Spinal cord (tissue), 10 donors: ENCODE results near the gene CCDC92. TPM values are rescaled to one million over a fixed set of nuclear protein-coding genes. Genes with fewer than 3 reads are reported as not detected.

Experiments
- DNase-seq, 6 donors: peaks; one replicate each; pipeline versions ENCODE4 v3.0.0 to v3.0.0-alpha.2; 2013 to 2015; ENCODE audit warnings: low spot score in 6 of 6, low read depth in 4 of 6
- H3K27ac ChIP-seq: one replicate; pipeline ENCODE4 v1.5.1; 2013; ENCODE audit warnings: low read depth, low read length, control low read depth
- H3K27me3 ChIP-seq: one replicate; pipeline ENCODE4 v1.6.1; 2013; ENCODE audit warnings: low read length; ENCODE audit not compliant: control insufficient read depth, insufficient read depth
- H3K36me3 ChIP-seq: one replicate; pipeline ENCODE4 v1.6.1; 2013; ENCODE audit warnings: low read length; ENCODE audit not compliant: control insufficient read depth, insufficient read depth
- H3K4me1 ChIP-seq: one replicate; pipeline ENCODE4 v1.6.1; 2013; ENCODE audit warnings: low read length; ENCODE audit not compliant: control insufficient read depth, insufficient read depth
- H3K4me3 ChIP-seq: one replicate; pipeline ENCODE4 v1.5.1; 2013; ENCODE audit warnings: low read depth, low read length, control low read depth
- H3K9me3 ChIP-seq: one replicate; pipeline ENCODE4 v1.6.1; 2013; ENCODE audit warnings: low read length; ENCODE audit not compliant: control insufficient read depth, insufficient read depth
- WGBS: methylation state at CpG from one replicate; pipeline ENCODE4 v1.1.5; 2013; ENCODE audit warnings: missing lambda C conversion rate; ENCODE audit not compliant: insufficient coverage; 5-methylcytosine and 5-hydroxymethylcytosine counted together
- polyA plus RNA-seq, 2 donors: library from polyadenylated mRNA; unstranded; fragments of 120-200 nt; gene quantifications; one replicate each; pipeline ENCODE4 v1.2.1, GENCODE V29; 2013; ENCODE audit not compliant: insufficient read length in 2 of 2
- total RNA-seq, 2 donors: library from RNA; depleted of rRNA in 1 of 2; stranded (reverse); fragments of 120-200 nt in 1 of 2; fragments of >200 nt in 1 of 2; gene quantifications; one replicate each; pipeline versions ENCODE4 v1.2.3 to v1.2.4, GENCODE V29; 2013 to 2014
- donor health status: healthy.

The CCDC92 gene
- total and polyA plus RNA-seq, 4 donors: 21.7 to 109 (median 65.5) TPM

DNA sequence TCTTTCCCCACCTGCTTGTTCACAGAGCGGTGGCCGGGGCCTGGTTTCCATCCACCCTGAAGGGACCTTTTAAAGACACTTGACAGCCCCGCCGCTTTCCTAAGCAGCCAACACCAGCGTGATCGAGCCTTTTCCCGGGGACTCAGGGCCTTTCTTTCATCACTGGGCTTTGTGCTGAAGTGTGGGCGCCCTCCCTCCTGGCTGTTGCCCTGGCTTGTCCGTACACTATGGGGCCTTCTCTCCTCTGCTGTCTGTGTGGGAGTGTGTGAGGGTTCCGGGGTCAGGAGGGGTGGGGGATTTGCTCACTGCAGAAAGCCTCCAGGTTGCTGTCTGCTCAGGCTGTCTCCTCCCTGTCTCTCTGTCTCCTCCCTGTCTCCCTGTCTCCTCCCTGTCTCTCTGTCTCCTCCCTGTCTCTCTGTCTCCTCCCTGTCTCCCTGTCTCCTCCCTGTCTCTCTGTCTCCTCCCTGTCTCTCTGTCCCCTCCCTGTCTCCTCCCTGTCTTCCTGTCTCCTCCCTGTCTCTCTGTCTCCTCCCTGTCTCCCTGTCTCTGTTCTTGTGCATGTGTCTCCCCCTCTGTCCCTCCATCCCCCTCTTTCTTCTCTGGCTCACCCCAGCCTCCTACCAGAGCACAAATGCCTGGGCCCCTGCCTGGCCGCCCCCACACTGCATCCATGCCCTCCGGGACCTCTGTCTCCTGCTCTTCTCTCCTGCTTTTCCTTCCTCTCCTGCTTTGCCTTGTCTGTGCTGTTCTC, 64.7 kb downstream of the CCDC92 start:
- Histone ChIP-seq H3K36me3 (no peaks in the 10 kb centered on the region), H3K27ac (no peak overlapping the region), H3K27me3 (no peaks in the 10 kb centered on the region), H3K9me3 (no peaks in the 10 kb centered on the region), H3K4me1 (peaks cover 16% of the 10 kb centered on the region), H3K4me3 (no peak overlapping the region)
- DNase-seq: no peak
- 32% methylated on average over 9 of the region's 12 CpGs for WGBS

DNA sequence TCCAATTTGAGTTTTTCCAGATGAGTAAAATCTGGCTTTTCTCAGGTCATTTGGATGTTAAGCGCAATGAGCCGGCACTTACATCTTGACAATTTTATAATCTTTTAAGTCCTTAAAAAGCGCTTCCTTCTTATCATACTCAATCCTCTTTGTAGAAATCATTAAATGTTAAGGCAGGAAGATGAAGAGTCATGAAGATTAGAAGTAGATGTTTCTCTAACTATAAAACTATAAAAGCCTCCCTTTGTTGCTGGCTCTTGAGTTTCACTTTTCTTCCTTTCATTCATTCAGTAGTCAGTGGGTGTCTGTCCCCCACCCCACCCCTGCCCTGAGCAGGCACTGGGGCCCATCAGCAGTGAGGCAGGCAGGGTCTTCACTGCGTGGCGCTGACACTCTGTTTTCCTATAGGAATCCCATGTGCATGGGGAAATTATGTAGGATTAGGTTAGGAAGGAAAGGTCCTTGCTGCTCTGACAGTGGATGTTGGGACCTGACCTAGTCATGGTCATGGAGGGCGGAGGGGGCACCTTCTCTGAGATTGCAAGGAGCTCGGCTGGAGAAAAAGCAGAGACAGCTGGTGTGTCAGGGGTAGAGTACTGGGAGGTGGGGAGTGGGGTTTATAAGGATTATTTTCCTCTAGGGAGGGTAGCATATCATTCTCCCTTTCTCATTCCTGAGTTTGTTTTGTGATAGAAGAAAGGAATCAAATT, 65.8 kb downstream of the CCDC92 start:
- Histone ChIP-seq H3K36me3 (peaks cover 4% of the 10 kb centered on the region), H3K4me1 (peaks cover 16% of the 10 kb centered on the region), H3K4me3 (no peak overlapping the region), H3K9me3 (no peaks in the 10 kb centered on the region), H3K27me3 (no peaks in the 10 kb centered on the region), H3K27ac (no peak overlapping the region)
- no peak for DNase-seq
- 79% methylated on average over 2 of the region's 7 CpGs for WGBS

DNA sequence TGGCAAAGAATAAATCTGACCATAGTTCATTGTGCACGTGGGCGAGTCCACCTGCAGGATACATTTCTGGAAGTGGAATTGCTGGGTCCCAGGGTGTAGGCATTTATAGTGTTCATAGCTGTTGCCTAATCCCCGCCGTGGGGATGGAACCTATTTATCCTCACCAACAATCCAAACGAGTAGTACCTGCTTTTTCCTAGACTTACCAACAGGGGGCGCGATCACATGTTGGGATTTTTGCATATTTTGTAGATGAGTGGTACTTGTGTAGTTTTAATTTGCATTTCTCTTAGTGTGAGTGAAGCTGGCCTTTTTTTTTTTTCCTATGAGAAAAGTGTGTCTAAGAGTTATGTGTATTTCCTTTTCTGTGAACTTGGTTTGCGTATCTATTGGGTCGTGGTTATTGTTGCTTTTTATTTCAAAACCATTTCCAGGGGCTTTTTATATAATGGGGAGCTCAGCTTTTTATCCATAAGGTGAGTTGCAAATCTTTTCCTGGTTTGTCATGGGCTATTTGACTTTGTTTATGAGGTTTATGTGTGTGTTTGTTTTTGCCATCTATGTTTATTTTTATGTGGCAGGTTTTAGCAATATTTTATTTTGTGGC, 67.2 kb downstream of the CCDC92 start:
- Histone ChIP-seq H3K4me1 (peaks cover 16% of the 10 kb centered on the region), H3K27ac (no peak overlapping the region), H3K9me3 (no peaks in the 10 kb centered on the region), H3K36me3 (peaks cover 4% of the 10 kb centered on the region), H3K27me3 (no peaks in the 10 kb centered on the region), H3K4me3 (no peak overlapping the region)
- DNase-seq: peak in 2 of 6 donors; percentile 61 to 62
- WGBS: no CpG with 5 or more reads among the region's 9 CpGs

DNA sequence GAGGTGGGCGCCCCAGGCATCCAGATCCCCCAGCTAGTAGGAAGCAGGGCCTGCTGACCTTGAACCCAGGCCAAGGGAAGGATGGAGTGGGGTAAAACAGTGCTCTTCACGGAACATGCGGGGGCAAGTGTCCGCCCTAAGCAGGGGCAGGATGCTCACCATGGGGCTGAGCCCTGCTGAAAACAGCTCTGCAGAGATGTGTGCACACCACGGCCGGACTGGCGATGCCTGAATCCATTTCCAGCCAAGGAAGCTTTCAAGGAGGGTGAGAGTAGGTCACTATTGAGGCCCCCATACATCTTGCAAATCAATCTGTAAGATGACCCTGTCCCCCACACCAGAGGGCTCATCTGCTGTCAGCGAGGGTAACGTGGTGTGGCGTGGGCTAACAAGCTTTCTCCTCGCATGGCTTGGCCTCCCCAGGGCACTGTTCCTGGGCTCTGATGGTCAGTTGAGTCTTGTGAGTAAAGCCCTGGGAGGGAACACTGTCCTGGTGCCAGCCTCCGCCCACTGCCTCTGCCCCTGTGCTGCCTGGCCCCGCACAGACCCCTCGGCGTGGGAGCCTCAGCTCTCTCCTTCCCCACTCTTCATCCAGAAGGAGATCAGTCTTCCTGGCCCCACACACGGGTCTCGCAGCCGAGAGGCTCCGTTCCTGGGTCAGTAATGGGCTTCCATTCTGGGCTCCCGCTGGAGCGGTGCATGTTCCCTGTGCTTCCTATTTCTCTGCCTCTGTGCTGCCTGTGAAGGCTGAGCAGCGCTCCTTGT, 69.1 kb downstream of the CCDC92 start:
- 82% methylated on average over 18 of the region's 22 CpGs for WGBS
- Histone ChIP-seq H3K27ac (no peak overlapping the region), H3K27me3 (no peaks in the 10 kb centered on the region), H3K4me3 (no peak overlapping the region), H3K4me1 (peaks cover 10% of the 10 kb centered on the region), H3K9me3 (no peaks in the 10 kb centered on the region), H3K36me3 (peaks cover 9% of the 10 kb centered on the region)
- no peak for DNase-seq

DNA sequence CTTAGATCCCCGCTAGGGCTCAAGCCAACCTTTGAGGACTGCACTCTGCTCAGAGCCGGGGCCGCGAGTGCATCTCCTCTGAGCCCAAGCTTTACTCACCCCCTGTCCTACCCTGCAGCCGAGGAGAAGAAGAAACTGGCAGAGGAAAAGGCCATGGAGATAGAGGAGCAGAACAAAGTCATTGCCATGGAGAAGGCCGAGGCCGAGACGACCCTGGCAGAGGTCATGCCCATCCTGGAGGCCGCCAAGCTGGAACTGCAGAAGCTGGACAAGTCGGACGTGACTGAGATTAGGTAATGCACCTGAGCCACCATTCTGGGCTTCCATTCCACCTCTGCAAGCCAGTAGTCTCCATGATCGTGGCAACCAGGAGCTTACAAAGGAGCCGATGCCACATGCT, 69.8 kb downstream of the CCDC92 start:
- peaks cover 5% of the 10 kb centered on the region for H3K4me1 ChIP-seq
- peaks cover 9% of the 10 kb centered on the region for H3K36me3 ChIP-seq
- H3K9me3 ChIP-seq: no peaks in the 10 kb centered on the region
- H3K27ac ChIP-seq: no peak overlapping the region
- no peak for DNase-seq
- 96% methylated on average over 8 of the region's 13 CpGs for WGBS
- no peaks in the 10 kb centered on the region for H3K27me3 ChIP-seq
- H3K4me3 ChIP-seq: no peak overlapping the region

DNA sequence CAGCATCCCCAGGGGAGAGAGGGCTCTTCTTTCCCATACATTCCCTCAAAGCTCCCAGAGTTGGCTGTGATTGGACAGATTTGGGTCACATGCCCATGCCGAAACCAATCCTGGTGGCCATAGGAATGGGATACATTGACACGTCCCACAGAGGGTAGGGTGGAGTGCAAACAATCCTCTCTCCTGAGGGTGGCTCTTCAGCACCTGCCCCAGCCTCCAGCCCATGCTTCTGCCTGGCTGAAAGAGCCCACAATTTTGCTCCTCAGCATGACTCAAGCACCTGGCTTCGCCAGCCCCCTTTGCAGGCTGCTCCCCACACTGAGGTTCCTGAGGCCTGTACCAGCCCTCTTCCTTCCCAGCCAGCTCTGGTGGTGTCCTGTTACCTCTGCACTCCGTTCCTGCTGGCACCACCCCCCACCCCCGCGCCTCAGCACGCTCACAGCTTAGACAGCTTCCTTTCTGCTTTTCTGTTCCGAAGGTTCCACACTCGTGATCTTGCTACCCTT, 71.7 kb downstream of the CCDC92 start:
- DNase-seq: no peak
- H3K27me3 ChIP-seq: no peaks in the 10 kb centered on the region
- WGBS: 64% methylated on average over 9 of the region's 9 CpGs
- H3K27ac ChIP-seq: no peak overlapping the region
- H3K9me3 ChIP-seq: no peaks in the 10 kb centered on the region
- peaks cover 9% of the 10 kb centered on the region for H3K36me3 ChIP-seq
- peaks cover 2% of the 10 kb centered on the region for H3K4me1 ChIP-seq
- no peak overlapping the region for H3K4me3 ChIP-seq

DNA sequence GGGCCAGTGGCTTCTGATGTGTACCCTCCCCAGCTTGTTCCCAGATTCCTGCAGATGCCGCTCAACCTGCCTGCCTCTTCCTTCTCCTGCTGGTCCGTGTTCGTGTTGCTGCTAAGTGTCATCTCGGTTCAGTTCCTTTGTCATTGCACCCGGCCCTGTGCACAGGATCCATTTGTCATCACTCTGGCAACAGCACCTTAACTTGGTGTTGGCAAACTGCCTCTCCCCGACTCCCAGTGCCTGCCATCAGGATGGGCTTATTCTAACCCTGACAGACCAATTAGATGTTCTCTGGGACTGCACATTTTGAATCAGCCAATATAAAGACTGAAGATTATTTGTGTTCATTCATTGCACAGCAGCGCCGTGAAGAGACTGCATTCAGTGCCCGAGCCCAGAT, 73.3 kb downstream of the CCDC92 start:
- Histone ChIP-seq H3K4me3 (no peak overlapping the region), H3K27ac (no peak overlapping the region), H3K36me3 (peaks cover 9% of the 10 kb centered on the region), H3K27me3 (no peaks in the 10 kb centered on the region), H3K9me3 (no peaks in the 10 kb centered on the region), H3K4me1 (peaks cover 7% of the 10 kb centered on the region)
- no peak for DNase-seq
- WGBS: 73% methylated on average over 9 of the region's 9 CpGs

DNA sequence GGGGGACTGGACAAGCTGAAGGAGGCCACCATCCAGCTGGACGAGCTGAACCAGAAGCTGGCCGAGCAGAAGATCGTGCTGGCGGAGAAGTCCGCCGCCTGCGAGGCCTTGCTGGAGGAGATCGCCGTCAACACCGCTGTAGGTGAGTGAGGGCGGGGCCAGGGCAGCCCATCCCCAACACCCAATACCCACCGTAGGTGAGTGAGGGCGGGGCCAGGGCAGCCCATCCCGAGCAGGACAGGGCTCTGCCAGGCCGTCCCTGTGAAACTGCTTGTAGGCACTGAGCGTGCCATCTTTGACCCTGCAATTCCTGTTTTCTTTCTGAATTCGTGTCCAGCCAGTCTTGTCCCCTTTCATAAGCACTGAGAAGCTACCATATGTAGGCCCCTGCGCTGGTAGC, 74.0 kb downstream of the CCDC92 start:
- no peaks in the 10 kb centered on the region for H3K9me3 ChIP-seq
- H3K27ac ChIP-seq: no peak overlapping the region
- 83% methylated on average over 17 of the region's 18 CpGs for WGBS
- DNase-seq: no peak
- H3K27me3 ChIP-seq: no peaks in the 10 kb centered on the region
- H3K4me1 ChIP-seq: peaks cover 7% of the 10 kb centered on the region
- peaks cover 9% of the 10 kb centered on the region for H3K36me3 ChIP-seq
- no peak overlapping the region for H3K4me3 ChIP-seq

DNA sequence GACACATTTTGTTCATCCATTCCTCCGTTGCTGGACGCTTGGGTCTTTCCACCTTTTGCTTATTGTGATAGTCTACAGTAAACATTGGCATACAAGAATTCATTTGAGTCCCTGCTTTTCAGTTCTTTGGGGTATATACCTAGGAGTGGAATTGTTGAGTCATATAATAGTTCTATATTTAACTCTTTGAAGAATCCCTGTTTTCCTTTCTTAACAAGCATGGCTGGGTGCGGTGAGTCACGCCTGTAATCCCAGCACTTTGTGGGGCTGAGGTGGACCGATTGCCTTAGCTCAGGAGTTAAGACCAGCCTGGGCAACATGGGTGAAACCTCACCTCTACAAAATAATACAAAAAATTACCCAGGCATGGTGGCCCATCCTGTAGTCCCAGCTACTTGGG, 75.4 kb downstream of the CCDC92 start:
- no CpG with 5 or more reads among the region's 5 CpGs for WGBS
- Histone ChIP-seq H3K4me1 (peaks cover 7% of the 10 kb centered on the region), H3K9me3 (no peaks in the 10 kb centered on the region), H3K27me3 (no peaks in the 10 kb centered on the region), H3K27ac (no peak overlapping the region), H3K4me3 (no peak overlapping the region), H3K36me3 (peaks cover 5% of the 10 kb centered on the region)
- no peak for DNase-seq
